HepG2 (cell line): ENCODE measurements around the gene MT4. TPM values are rescaled to one million over a fixed set of nuclear protein-coding genes. Genes with fewer than 3 reads are reported as not detected.
A peak's percentile ranks its signal among the peaks of the same experiment; 100 is the strongest.

ENCODE experiments used
- GTF2F1 ChIP-seq: fragments of 150-350 bp; IDR thresholded peaks from 2 replicates; pipeline ENCODE4 v1.6.1; 2014; ENCODE audit warnings: low read length
- RARG ChIP-seq: sonication (generic); formaldehyde crosslinking; IDR thresholded peaks from 2 replicates; pipeline ENCODE4 v1.4.0; 2020; ENCODE audit warnings: low read depth, mild to moderate bottlenecking, missing genetic modification reagents
- RBM22 ChIP-seq: fragments of 200-400 bp; formaldehyde crosslinking; optimal IDR thresholded peaks from 2 replicates; pipeline ENCODE3; 2017; ENCODE audit warnings: mild to moderate bottlenecking, low read length, moderate library complexity
- TBX2 ChIP-seq: sonication (generic); formaldehyde crosslinking; IDR thresholded peaks from 2 replicates; pipeline ENCODE4 v1.5.0; 2020; ENCODE audit warnings: missing genetic modification reagents, mild to moderate bottlenecking, borderline replicate concordance
- ZBTB7A ChIP-seq: sonication (generic); formaldehyde crosslinking; IDR thresholded peaks from 2 replicates; pipeline ENCODE4 v1.8.0; 2022; ENCODE audit warnings: mild to moderate bottlenecking, missing genetic modification reagents
- ZNF343 ChIP-seq: sonication (generic); formaldehyde crosslinking; IDR thresholded peaks from 2 replicates; pipeline ENCODE4 v1.4.0; 2020; ENCODE audit warnings: mild to moderate bottlenecking, missing genetic modification reagents
- ZNF556 ChIP-seq: sonication (generic); formaldehyde crosslinking; IDR thresholded peaks from 2 replicates; pipeline ENCODE4 v1.4.0; 2020; ENCODE audit warnings: mild to moderate bottlenecking, missing genetic modification reagents, borderline replicate concordance
- ZNF557 ChIP-seq: sonication (generic); formaldehyde crosslinking; IDR thresholded peaks from 2 replicates; pipeline ENCODE4 v1.4.0; 2020; ENCODE audit warnings: missing genetic modification reagents
- ZNF766 ChIP-seq: sonication (generic); formaldehyde crosslinking; IDR thresholded peaks from 2 replicates; pipeline ENCODE4 v1.5.0; 2020; ENCODE audit warnings: missing genetic modification reagents, borderline replicate concordance
- ZNF780A ChIP-seq: sonication (generic); formaldehyde crosslinking; IDR thresholded peaks from 2 replicates; pipeline ENCODE4 v1.8.0; 2022; ENCODE audit warnings: mild to moderate bottlenecking, missing genetic modification reagents, moderate library complexity
- ZSCAN22 ChIP-seq: sonication (generic); formaldehyde crosslinking; IDR thresholded peaks from 2 replicates; pipeline ENCODE4 v1.4.0; 2020; ENCODE audit warnings: mild to moderate bottlenecking, missing genetic modification reagents
- polyA plus RNA-seq, 8 experiments: library from polyadenylated mRNA; depleted of rRNA in 3 of 8; stranded (reverse) in 7 of 8; unstranded in 1 of 8; fragments of >200 nt; fragmentation: Illumina TruSeq in 4 of 8; extraction: Trizol in 4 of 8; gene quantifications; 2 replicates each; pipeline versions ENCODE4 v1.2.1 to v1.2.3, GENCODE V29; 2011 to 2016; ENCODE audit warnings: low read depth in 4 of 8, missing spikeins in 1 of 8, mixed read lengths in 1 of 8; ENCODE audit not compliant: insufficient read depth in 1 of 8
- total RNA-seq, 5 experiments: library from RNA; depleted of rRNA; stranded (reverse); fragments of >200 nt; fragmentation: Illumina TruSeq; extraction: Trizol; gene quantifications; 2 replicates each; pipeline ENCODE4 v1.2.3, GENCODE V29; 2016; ENCODE audit warnings: low read depth in 1 of 5
- TF ChIP-seq, protein P1 (sequence below), 2 experiments: sonication (generic) in 1 of 2; formaldehyde crosslinking in 1 of 2; IDR thresholded peaks; 2 replicates each; pipeline versions ENCODE4 v1.4.0 to v1.6.1; 2018 to 2020; ENCODE audit warnings: missing genetic modification reagents in 2 of 2, borderline replicate concordance in 1 of 2, low read depth in 1 of 2, mild to moderate bottlenecking in 1 of 2, missing biosample characterization in 1 of 2
- TF ChIP-seq, protein P2 (sequence below), 2 experiments: fragments of 450-650 bp in 1 of 2; sonication (generic) in 1 of 2; formaldehyde crosslinking; IDR thresholded peaks; 2 replicates each; pipeline versions ENCODE4 v1.5.0 to v1.8.0; 2020 to 2022; ENCODE audit warnings: mild to moderate bottlenecking in 1 of 2, missing genetic modification reagents in 1 of 2
- TF ChIP-seq, protein P3 (sequence below): sonication (generic); formaldehyde crosslinking; IDR thresholded peaks from 2 replicates; pipeline ENCODE4 v1.4.0; 2020; ENCODE audit warnings: missing genetic modification reagents, borderline replicate concordance
- TF ChIP-seq, protein P4 (sequence below): sonication (generic); formaldehyde crosslinking; IDR thresholded peaks from 2 replicates; pipeline ENCODE4 v1.4.0; 2020; ENCODE audit warnings: missing genetic modification reagents

Gene MT4
- total and polyA plus RNA-seq, 2 of the 13 experiments (the other 11 are each of a cell fraction or from before 2014, with no cell fraction given): not detected

DNA sequence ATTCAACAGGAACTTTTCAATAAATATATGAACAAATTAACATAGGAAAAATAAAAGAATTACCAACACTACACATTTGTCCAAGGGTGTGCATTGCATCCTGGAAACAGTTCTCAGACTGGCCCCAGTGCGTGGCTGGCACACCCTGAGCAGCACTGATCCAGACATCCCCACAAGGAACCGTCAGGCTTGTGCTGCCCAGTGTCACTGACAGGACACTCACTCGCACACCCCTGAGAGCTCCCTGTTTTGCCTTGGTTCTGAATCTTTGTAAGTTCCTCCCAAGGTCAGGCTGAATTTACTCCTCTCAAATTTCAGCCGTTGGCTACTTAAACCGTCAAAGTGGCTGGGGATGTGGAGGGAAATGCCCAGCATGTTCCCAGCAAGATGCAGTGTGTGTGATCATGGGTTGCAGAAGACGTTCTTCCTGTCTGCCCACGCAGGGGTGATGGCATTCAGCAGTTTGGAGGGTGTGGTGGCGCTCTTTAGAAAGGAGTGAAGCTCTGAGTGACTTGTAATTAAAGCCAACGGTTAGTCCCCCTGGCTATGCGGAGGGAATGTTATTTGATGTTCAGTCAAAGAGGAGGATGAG is 45.2 kb downstream of the MT4 start (continued):
- TF ChIP-seq, protein P1, sequence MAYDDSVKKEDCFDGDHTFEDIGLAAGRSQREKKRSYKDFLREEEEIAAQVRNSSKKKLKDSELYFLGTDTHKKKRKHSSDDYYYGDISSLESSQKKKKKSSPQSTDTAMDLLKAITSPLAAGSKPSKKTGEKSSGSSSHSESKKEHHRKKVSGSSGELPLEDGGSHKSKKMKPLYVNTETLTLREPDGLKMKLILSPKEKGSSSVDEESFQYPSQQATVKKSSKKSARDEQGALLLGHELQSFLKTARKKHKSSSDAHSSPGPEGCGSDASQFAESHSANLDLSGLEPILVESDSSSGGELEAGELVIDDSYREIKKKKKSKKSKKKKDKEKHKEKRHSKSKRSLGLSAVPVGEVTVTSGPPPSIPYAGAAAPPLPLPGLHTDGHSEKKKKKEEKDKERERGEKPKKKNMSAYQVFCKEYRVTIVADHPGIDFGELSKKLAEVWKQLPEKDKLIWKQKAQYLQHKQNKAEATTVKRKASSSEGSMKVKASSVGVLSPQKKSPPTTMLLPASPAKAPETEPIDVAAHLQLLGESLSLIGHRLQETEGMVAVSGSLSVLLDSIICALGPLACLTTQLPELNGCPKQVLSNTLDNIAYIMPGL (CRISPR knock-in tag; IDR thresholded peaks at IDR 0.05; ENCODE audit: borderline replicate concordance in 1 of 2, low read depth in 1 of 2): peak in 1 of 2 experiments; percentile 30; a peak in 1 of 4 replicates
- TF ChIP-seq, protein P2, sequence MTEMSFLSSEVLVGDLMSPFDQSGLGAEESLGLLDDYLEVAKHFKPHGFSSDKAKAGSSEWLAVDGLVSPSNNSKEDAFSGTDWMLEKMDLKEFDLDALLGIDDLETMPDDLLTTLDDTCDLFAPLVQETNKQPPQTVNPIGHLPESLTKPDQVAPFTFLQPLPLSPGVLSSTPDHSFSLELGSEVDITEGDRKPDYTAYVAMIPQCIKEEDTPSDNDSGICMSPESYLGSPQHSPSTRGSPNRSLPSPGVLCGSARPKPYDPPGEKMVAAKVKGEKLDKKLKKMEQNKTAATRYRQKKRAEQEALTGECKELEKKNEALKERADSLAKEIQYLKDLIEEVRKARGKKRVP (CRISPR knock-in tag; IDR thresholded peaks at IDR 0.05): 0 out of 4 replicates have a peak, but pooled peaks of 1 of the 2 experiments have one; percentile 22
- TF ChIP-seq ZNF556 (CRISPR knock-in tag): no peak
- no peak for TF ChIP-seq ZBTB7A (CRISPR knock-in tag)
- TF ChIP-seq, protein P3, sequence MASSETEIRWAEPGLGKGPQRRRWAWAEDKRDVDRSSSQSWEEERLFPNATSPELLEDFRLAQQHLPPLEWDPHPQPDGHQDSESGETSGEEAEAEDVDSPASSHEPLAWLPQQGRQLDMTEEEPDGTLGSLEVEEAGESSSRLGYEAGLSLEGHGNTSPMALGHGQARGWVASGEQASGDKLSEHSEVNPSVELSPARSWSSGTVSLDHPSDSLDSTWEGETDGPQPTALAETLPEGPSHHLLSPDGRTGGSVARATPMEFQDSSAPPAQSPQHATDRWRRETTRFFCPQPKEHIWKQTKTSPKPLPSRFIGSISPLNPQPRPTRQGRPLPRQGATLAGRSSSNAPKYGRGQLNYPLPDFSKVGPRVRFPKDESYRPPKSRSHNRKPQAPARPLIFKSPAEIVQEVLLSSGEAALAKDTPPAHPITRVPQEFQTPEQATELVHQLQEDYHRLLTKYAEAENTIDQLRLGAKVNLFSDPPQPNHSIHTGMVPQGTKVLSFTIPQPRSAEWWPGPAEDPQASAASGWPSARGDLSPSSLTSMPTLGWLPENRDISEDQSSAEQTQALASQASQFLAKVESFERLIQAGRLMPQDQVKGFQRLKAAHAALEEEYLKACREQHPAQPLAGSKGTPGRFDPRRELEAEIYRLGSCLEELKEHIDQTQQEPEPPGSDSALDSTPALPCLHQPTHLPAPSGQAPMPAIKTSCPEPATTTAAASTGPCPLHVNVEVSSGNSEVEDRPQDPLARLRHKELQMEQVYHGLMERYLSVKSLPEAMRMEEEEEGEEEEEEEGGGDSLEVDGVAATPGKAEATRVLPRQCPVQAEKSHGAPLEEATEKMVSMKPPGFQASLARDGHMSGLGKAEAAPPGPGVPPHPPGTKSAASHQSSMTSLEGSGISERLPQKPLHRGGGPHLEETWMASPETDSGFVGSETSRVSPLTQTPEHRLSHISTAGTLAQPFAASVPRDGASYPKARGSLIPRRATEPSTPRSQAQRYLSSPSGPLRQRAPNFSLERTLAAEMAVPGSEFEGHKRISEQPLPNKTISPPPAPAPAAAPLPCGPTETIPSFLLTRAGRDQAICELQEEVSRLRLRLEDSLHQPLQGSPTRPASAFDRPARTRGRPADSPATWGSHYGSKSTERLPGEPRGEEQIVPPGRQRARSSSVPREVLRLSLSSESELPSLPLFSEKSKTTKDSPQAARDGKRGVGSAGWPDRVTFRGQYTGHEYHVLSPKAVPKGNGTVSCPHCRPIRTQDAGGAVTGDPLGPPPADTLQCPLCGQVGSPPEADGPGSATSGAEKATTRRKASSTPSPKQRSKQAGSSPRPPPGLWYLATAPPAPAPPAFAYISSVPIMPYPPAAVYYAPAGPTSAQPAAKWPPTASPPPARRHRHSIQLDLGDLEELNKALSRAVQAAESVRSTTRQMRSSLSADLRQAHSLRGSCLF (CRISPR knock-in tag): no peak
- no peak for TF ChIP-seq ZNF766 (CRISPR knock-in tag)
- TF ChIP-seq, protein P4, sequence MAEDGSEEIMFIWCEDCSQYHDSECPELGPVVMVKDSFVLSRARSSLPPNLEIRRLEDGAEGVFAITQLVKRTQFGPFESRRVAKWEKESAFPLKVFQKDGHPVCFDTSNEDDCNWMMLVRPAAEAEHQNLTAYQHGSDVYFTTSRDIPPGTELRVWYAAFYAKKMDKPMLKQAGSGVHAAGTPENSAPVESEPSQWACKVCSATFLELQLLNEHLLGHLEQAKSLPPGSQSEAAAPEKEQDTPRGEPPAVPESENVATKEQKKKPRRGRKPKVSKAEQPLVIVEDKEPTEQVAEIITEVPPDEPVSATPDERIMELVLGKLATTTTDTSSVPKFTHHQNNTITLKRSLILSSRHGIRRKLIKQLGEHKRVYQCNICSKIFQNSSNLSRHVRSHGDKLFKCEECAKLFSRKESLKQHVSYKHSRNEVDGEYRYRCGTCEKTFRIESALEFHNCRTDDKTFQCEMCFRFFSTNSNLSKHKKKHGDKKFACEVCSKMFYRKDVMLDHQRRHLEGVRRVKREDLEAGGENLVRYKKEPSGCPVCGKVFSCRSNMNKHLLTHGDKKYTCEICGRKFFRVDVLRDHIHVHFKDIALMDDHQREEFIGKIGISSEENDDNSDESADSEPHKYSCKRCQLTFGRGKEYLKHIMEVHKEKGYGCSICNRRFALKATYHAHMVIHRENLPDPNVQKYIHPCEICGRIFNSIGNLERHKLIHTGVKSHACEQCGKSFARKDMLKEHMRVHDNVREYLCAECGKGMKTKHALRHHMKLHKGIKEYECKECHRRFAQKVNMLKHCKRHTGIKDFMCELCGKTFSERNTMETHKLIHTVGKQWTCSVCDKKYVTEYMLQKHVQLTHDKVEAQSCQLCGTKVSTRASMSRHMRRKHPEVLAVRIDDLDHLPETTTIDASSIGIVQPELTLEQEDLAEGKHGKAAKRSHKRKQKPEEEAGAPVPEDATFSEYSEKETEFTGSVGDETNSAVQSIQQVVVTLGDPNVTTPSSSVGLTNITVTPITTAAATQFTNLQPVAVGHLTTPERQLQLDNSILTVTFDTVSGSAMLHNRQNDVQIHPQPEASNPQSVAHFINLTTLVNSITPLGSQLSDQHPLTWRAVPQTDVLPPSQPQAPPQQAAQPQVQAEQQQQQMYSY: no peak
- peak; percentile 46; the same call in 1 of the 2 replicates for TF ChIP-seq TBX2 (CRISPR knock-in tag)
- TF ChIP-seq ZNF557 (CRISPR knock-in tag): no peak
- TF ChIP-seq RBM22: no peak
- TF ChIP-seq ZSCAN22 (CRISPR knock-in tag): 0 out of 2 replicates have a peak, but pooled peaks have one; percentile 21
- TF ChIP-seq RARG (CRISPR knock-in tag): no peak
- no peak for TF ChIP-seq GTF2F1
- no peak for TF ChIP-seq ZNF343 (CRISPR knock-in tag)
- no peak for TF ChIP-seq ZNF780A (CRISPR knock-in tag)
